Panc1 (cell line): ENCODE measurements around the gene ITPKB. TPM values are rescaled to one million over a fixed set of nuclear protein-coding genes. Genes with fewer than 3 reads are reported as not detected.

ENCODE experiments used
- ATAC-seq: fragments of 200-7000 bp; cut with Tn5 transposase; 2 replicates; pipeline ENCODE4 v1.9.1; 2020; ENCODE audit warnings: mild to moderate bottlenecking, moderate library complexity
- BruUV-seq: library from RNA; stranded (reverse); fragments of 400-500 nt; replicated peaks from 2 replicates; lab custom pipeline; 2021; lab: Mats Ljungman, UMichigan
- CTCF ChIA-PET: fragments of 300-600 bp; sonication (Branson Sonifier 250); formaldehyde crosslinking; loops from one replicate; lab custom pipeline; 2022; ENCODE audit warnings: antibody characterized with exemption; lab: Charles Lee
- POLR2A ChIA-PET: fragments of 300-600 bp; sonication (Branson Sonifier 250); formaldehyde crosslinking; loops from one replicate; lab custom pipeline; 2022; ENCODE audit warnings: antibody characterized with exemption; lab: Charles Lee
- DNase-seq: peaks from one replicate; pipeline ENCODE4 v3.0.0-alpha.2; 2010; ENCODE audit warnings: low read depth, low spot score
- H3K27ac ChIP-seq: 2 replicates; pipeline ENCODE4 v1.5.1; 2011; ENCODE audit warnings: mild to moderate bottlenecking, low read length, inconsistent platforms
- H3K27me3 ChIP-seq: fragments of 200-500 bp; sonication (Bioruptor generic); 2 replicates; pipeline ENCODE4 v1.6.0; 2014; ENCODE audit warnings: low read length, inconsistent platforms; ENCODE audit not compliant: control insufficient read depth, insufficient read depth
- H3K36me3 ChIP-seq: fragments of 200-500 bp; sonication (Bioruptor generic); 2 replicates; pipeline ENCODE4 v1.5.1; 2014; ENCODE audit warnings: inconsistent platforms, mild to moderate bottlenecking, low read length, moderate library complexity; ENCODE audit not compliant: control insufficient read depth, insufficient read depth
- H3K4me1 ChIP-seq: 2 replicates; pipeline ENCODE4 v1.5.1; 2011; ENCODE audit warnings: inconsistent platforms, mild to moderate bottlenecking, low read length, moderate library complexity; ENCODE audit not compliant: control insufficient read depth, insufficient read depth
- H3K4me3 ChIP-seq, 2 experiments: 2 replicates each; pipeline ENCODE4 v1.5.1; 2011 to 2012; ENCODE audit warnings: low read depth in 2 of 2, low read length in 2 of 2, mild to moderate bottlenecking in 2 of 2, inconsistent platforms in 1 of 2, moderate library complexity in 1 of 2
- H3K9me3 ChIP-seq: fragments of 200-500 bp; sonication (Bioruptor generic); 2 replicates; pipeline ENCODE4 v1.5.1; 2014; ENCODE audit warnings: low read depth, mild to moderate bottlenecking, inconsistent platforms, low read length, moderate library complexity; ENCODE audit not compliant: control insufficient read depth, insufficient read depth
- POLR2AphosphoS5 ChIP-seq: IDR thresholded peaks from 2 replicates; pipeline ENCODE4 v1.6.1; 2012; ENCODE audit warnings: mild to moderate bottlenecking, low read depth, low read length, moderate library complexity
- SIN3A ChIP-seq: IDR thresholded peaks from 2 replicates; pipeline ENCODE4 v1.6.1; 2012; ENCODE audit warnings: low read depth, mild to moderate bottlenecking, low read length, moderate library complexity, borderline replicate concordance; ENCODE audit not compliant: insufficient read depth
- TCF7L2 ChIP-seq: IDR thresholded peaks from 2 replicates; pipeline ENCODE4 v1.6.1; 2011; ENCODE audit warnings: mild to moderate bottlenecking, low read depth, low read length, inconsistent platforms
- in situ Hi-C: cut with HindIII; loops from 2 replicates; pipeline ENCODE4 v1.10.0; 2016; ENCODE audit warnings: low sequenced_read_pairs, low pct_unique_long_range_greater_than_20kb
- intact Hi-C: fragments of 100-400 bp; cut with micrococcal nuclease; formaldehyde crosslinking; loops from one replicate; pipeline ENCODE4 v1.10.0; 2022; ENCODE audit not compliant: unreplicated experiment
- total RNA-seq: library from RNA; stranded (reverse); gene quantifications from one replicate; pipeline ENCODE4 v1.2.1, GENCODE V29; 2021; ENCODE audit not compliant: unreplicated experiment
- TF ChIP-seq, protein P1 (sequence below): fragments of 450-650 bp; IDR thresholded peaks from 2 replicates; pipeline ENCODE4 v1.5.1; 2017; ENCODE audit warnings: mild to moderate bottlenecking
- TF ChIP-seq, protein P2 (sequence below), 2 experiments: IDR thresholded peaks; 2 replicates each; pipeline ENCODE4 v1.6.1; 2011 to 2012; ENCODE audit warnings: low read depth in 2 of 2, control low read depth in 1 of 2, low read length in 1 of 2, mild to moderate bottlenecking in 1 of 2, moderate library complexity in 1 of 2; ENCODE audit not compliant: insufficient read depth in 1 of 2

ITPKB gene
- total RNA-seq, 1 experiment from 2014 or later = 10.9 TPM

DNA sequence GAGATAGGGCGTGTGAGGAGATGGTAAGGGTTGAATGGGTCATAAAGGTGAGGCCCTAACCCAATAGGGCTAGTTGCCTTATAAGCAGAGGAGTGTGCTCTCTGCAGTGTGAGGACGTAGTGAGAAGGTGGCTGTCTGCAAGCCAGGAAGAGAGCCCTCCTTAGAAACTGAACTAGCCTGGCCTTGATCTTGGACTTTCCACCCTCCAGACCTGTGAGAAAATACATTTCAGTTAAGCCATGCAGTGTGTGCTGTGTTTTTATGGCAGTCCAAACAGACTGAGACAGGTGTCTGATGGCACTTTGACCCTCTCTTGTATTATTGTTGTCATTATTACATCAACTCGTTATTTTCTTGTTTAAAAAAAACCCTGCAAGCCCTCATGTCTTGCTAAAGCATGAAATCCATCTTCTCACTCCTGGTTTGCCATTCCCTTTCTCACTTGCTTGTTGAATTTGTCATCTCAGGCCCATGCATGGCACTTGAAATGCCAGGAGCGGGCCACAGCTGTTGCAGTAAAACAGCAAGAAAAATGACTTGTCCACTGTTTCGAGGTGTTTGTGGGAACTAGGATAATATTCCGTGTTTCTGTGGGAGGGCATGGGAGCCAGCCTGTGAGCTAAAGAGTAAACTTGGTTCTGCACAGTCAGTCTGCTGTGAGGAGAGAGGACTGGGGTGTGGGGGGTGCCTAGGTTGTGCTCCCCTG lies 111.9 kb downstream of the ITPKB start:
- POLR2A ChIA-PET = no interaction called here

DNA sequence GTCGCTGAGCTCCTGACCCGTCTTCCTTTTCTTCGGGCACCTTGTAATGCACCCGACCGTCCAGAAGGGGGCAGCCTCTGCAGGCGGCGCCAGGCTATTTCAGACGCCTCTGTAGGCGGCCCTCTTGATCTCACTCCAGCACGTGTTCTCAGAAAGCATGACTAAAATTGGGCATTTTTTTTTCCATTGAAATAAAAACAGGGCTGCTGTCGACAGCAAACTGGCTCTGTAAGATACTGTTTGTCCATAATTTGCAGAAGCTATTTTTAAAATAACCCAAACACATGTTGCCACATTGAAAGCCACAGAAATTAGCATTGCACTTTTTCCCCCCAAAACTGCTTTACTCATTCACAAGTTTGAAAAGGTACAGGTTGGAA lies 112.5 kb downstream of the ITPKB start:
- peak; percentile 28 for DNase-seq
- in situ Hi-C loops = no loop called here
- no peaks in the 10 kb centered on the region for H3K27me3 ChIP-seq
- intact Hi-C loops = no loop called here
- TF ChIP-seq, protein P1, sequence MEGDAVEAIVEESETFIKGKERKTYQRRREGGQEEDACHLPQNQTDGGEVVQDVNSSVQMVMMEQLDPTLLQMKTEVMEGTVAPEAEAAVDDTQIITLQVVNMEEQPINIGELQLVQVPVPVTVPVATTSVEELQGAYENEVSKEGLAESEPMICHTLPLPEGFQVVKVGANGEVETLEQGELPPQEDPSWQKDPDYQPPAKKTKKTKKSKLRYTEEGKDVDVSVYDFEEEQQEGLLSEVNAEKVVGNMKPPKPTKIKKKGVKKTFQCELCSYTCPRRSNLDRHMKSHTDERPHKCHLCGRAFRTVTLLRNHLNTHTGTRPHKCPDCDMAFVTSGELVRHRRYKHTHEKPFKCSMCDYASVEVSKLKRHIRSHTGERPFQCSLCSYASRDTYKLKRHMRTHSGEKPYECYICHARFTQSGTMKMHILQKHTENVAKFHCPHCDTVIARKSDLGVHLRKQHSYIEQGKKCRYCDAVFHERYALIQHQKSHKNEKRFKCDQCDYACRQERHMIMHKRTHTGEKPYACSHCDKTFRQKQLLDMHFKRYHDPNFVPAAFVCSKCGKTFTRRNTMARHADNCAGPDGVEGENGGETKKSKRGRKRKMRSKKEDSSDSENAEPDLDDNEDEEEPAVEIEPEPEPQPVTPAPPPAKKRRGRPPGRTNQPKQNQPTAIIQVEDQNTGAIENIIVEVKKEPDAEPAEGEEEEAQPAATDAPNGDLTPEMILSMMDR = peak; percentile 99
- TF ChIP-seq, protein P2, sequence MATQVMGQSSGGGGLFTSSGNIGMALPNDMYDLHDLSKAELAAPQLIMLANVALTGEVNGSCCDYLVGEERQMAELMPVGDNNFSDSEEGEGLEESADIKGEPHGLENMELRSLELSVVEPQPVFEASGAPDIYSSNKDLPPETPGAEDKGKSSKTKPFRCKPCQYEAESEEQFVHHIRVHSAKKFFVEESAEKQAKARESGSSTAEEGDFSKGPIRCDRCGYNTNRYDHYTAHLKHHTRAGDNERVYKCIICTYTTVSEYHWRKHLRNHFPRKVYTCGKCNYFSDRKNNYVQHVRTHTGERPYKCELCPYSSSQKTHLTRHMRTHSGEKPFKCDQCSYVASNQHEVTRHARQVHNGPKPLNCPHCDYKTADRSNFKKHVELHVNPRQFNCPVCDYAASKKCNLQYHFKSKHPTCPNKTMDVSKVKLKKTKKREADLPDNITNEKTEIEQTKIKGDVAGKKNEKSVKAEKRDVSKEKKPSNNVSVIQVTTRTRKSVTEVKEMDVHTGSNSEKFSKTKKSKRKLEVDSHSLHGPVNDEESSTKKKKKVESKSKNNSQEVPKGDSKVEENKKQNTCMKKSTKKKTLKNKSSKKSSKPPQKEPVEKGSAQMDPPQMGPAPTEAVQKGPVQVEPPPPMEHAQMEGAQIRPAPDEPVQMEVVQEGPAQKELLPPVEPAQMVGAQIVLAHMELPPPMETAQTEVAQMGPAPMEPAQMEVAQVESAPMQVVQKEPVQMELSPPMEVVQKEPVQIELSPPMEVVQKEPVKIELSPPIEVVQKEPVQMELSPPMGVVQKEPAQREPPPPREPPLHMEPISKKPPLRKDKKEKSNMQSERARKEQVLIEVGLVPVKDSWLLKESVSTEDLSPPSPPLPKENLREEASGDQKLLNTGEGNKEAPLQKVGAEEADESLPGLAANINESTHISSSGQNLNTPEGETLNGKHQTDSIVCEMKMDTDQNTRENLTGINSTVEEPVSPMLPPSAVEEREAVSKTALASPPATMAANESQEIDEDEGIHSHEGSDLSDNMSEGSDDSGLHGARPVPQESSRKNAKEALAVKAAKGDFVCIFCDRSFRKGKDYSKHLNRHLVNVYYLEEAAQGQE (IDR thresholded peaks at IDR 0.05; ENCODE audit: insufficient read depth in 1 of 2, low read depth in 2 of 2, low read length in 1 of 2) = no peak
- peak; percentile 99 for TF ChIP-seq TCF7L2
- H3K4me3 ChIP-seq = no peak overlapping the region
- H3K9me3 ChIP-seq = no peaks in the 10 kb centered on the region
- ChIA-PET CTCF (interaction anchor here (0.5 to 1.2 kb wide), 12 partner anchors 9 to 746 kb away, joined by 3 to 5 read pairs (median 3); no protein-coding TSS in a partner anchor), POLR2A (no interaction called here)
- no TSS peak for BruUV-seq
- H3K36me3 ChIP-seq = no peaks in the 10 kb centered on the region
- no peaks in the 10 kb centered on the region for H3K4me1 ChIP-seq
- peak; percentile 92 for ATAC-seq
- H3K27ac ChIP-seq = no peak overlapping the region

More for the DNA sequence above, 111.9 kb downstream of the ITPKB start:
- Histone ChIP-seq H3K27ac (no peak overlapping the region), H3K4me3 (no peak overlapping the region), H3K4me1 (no peaks in the 10 kb centered on the region), H3K36me3 (no peaks in the 10 kb centered on the region), H3K27me3 (no peaks in the 10 kb centered on the region), H3K9me3 (no peaks in the 10 kb centered on the region)
- CTCF ChIA-PET = interaction anchor here (0.5 to 1.2 kb wide), 4 partner anchors 13 to 745 kb away, joined by 3 to 5 read pairs (median 3); no protein-coding TSS in a partner anchor
- TF ChIP-seq SIN3A = no peak
- no peak for TF ChIP-seq POLR2AphosphoS5
- TF ChIP-seq TCF7L2 = no peak
- TF ChIP-seq, protein P1 = no peak
- TF ChIP-seq, protein P2 (IDR thresholded peaks at IDR 0.05; ENCODE audit: insufficient read depth in 1 of 2, low read depth in 2 of 2, low read length in 1 of 2) = no peak
- BruUV-seq = no TSS peak
- in situ Hi-C loops (no loop called here), intact Hi-C loops (no loop called here)
- ATAC-seq = no peak
- DNase-seq = no peak
